Epithelial cell of proximal tubule (primary cell): Measurements from ENCODE around the gene MYH10. TPM values are rescaled to one million over a fixed set of nuclear protein-coding genes. Genes with fewer than 3 reads are reported as not detected.

ENCODE experiments used
- DNase-seq: peaks from one replicate; pipeline ENCODE4 v3.0.0-alpha.2; 2011; ENCODE audit warnings: low read depth
- H3K4me3 ChIP-seq: 2 replicates; pipeline ENCODE4 v1.5.1; 2011; ENCODE audit warnings: low read depth, mild to moderate bottlenecking, low read length
- total RNA-seq: library from RNA; depleted of rRNA; stranded (reverse); fragments of >200 nt; gene quantifications from 2 replicates; pipeline ENCODE4 v1.2.3, GENCODE V29; 2015
- TF ChIP-seq, protein P1 (sequence below): conservative IDR thresholded peaks from 2 replicates; pipeline ENCODE4 v1.5.1; 2012; ENCODE audit warnings: low read depth, mild to moderate bottlenecking, low read length

MYH10 gene
- total RNA-seq, 1 donor from 2014 or later = 71.1 TPM

- TF ChIP-seq, protein P1, sequence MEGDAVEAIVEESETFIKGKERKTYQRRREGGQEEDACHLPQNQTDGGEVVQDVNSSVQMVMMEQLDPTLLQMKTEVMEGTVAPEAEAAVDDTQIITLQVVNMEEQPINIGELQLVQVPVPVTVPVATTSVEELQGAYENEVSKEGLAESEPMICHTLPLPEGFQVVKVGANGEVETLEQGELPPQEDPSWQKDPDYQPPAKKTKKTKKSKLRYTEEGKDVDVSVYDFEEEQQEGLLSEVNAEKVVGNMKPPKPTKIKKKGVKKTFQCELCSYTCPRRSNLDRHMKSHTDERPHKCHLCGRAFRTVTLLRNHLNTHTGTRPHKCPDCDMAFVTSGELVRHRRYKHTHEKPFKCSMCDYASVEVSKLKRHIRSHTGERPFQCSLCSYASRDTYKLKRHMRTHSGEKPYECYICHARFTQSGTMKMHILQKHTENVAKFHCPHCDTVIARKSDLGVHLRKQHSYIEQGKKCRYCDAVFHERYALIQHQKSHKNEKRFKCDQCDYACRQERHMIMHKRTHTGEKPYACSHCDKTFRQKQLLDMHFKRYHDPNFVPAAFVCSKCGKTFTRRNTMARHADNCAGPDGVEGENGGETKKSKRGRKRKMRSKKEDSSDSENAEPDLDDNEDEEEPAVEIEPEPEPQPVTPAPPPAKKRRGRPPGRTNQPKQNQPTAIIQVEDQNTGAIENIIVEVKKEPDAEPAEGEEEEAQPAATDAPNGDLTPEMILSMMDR = no peak
- no peak for DNase-seq
- no peak overlapping the region for H3K4me3 ChIP-seq
Observed at GRCh38 chr17:8659758-8660410, 29.4 kb upstream of the MYH10 start.

DNA sequence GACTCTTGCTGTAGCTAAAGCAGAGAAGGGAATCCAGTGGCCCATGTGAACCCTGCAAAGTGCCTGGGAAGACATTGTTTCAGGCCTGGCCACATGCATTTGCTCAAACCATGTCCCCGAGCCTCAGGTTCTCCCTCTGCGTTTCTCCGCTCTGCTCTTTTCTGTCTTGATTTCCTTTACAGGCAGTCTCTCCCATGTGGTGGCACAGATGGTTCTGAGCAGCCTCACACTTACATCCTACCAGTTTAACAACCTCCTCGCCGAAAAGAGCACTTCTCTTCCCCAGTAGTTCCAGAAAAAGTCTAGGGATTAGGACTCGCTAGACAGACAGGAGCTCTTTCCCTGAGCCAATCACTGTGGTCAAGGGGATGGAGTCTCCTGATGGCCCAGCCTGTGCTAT, 28.3 kb upstream of the MYH10 start:
- H3K4me3 ChIP-seq = no peak overlapping the region
- no peak for DNase-seq
- TF ChIP-seq, protein P1 = no peak

- H3K4me3 ChIP-seq = no peak overlapping the region
- DNase-seq = no peak
- TF ChIP-seq, protein P1 = no peak
Observed at GRCh38 chr17:8656693-8657092, 26.2 kb upstream of the MYH10 start.

DNA sequence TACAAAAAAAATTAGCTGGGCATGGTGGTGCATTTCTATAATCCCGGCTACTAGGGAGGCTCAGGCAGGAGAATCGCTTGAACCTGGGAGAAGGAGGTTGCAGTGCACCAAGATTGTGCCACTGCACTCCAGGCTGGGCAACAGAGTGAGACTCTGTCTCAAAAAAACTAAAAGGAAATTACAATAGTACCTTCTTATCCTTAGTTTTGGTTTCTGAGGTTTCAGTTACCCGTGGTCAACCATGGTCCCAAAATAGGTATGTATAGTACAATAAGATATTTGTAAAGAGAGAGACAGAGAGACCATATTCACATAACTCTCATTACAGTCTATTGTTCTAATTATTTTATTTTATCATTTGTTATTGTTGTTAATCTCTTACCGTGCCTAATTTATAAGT, 24.3 kb upstream of the MYH10 start:
- H3K4me3 ChIP-seq = no peak overlapping the region
- TF ChIP-seq, protein P1 = no peak
- no peak for DNase-seq

- no peak overlapping the region for H3K4me3 ChIP-seq
- TF ChIP-seq, protein P1 = peak; percentile 21
- no peak for DNase-seq
Observed at GRCh38 chr17:8651013-8651412, 20.5 kb upstream of the MYH10 start.

DNA sequence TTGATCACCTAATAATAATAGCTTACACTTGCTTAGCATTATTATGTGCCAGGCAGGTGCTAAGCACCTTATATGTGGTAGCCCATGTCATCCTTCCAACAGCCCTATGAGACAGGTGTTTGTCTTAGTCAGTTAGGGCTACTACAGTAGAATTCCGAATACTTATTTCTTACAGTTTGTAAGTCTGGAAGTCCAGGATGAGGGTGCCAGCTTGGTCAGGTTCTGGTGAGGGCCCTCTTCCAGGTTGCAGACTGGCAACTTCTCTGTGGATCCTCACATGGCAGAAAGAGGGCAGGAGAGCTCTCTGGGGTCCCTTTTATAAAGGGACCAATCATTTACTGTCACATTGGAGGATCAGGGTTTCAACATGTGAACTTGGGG, 19.6 kb upstream of the MYH10 start:
- TF ChIP-seq, protein P1 = no peak
- DNase-seq = no peak
- H3K4me3 ChIP-seq = no peak overlapping the region
